T1000 (cell line): Measurements from ENCODE around the gene SSR4.
"Not testable (repeated sequence)": the region's sequence is repeated elsewhere in the genome, so short reads cannot be mapped to it uniquely, and the experiment has no call there.

ENCODE experiments used
- DNase-seq: peaks from one replicate; lab custom pipeline; 2025; ENCODE audit warnings: mixed read lengths; lab: John Stamatoyannopoulos, UW

Gene SSR4

GRCh38 chrX:153794018-153794896 is at the start of gene SSR4, which contains the start of gene IDH3G:
TSS of gene SSR4 (plus strand) at chrX:153794668. CDS start at chrX:153794688, 20 bp downstream.
TSS of gene IDH3G (minus strand) at chrX:153794375. CDS start at chrX:153794326, 49 bp downstream.
- peak; percentile 85 for DNase-seq

GRCh38 chrX:153745067-153745433 is 49.4 kb upstream of the SSR4 start:
- DNase-seq: not testable (repeated sequence)

GRCh38 chrX:153746359-153746758 is 48.1 kb upstream of the SSR4 start:
- no peak for DNase-seq

DNA sequence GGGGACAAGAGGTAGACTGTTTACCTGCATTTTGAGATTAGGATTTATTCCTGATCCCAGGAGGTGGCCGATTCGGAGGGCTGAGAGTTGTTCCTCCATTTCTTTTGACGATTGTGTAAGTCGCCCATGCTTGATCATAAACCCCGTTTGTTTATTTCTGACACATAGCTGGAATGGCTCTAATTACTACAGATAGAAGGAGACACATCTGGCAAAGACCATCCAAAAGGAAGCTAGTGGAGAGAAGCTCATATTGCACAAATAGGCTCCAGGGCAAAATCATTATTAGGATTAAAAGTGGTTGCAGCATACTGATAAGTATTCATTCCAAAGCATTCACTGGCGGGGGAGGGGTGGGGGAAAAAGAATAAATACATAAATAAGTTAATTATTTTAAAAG is 47.5 kb upstream of the SSR4 start:
- DNase-seq: not testable (repeated sequence)

- DNase-seq: not testable (repeated sequence)
These were observed 45.5 kb upstream of the SSR4 start for GRCh38 chrX:153749017-153749416.

GRCh38 chrX:153750127-153750774 is 44.2 kb upstream of the SSR4 start:
- DNase-seq: no peak

GRCh38 chrX:153755136-153755535 is 39.3 kb upstream of the SSR4 start:
- no peak for DNase-seq

- DNase-seq: no peak
These were observed 32.6 kb upstream of the SSR4 start for GRCh38 chrX:153761863-153762262.

DNA sequence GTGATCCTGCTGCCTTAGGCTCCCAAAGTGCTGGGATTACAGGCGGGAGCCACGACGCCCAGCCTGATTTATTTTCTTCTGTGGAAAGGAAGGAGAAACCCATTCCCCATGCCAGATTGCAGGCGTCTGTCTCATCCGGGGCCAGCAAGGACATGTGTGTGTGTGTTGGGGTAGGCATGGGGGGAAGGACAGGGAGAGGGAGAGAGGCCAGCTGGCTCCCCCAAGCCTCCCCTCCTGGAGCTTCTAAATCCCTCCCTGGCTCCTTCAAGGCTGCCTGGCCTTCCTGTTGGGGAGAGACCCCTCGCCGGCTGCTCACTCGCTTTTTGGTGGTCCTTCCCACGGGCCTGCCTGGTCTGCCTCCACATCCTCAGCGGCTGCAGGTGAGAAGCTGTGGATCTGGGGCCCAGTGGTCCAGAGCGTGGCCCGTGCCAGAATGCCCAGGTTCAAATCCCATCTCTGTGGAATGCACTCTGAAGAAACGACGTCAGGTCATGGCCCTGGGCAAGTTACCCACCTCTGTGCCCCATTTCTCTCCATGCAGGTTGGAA is 31.8 kb upstream of the SSR4 start:
- no peak for DNase-seq

DNA sequence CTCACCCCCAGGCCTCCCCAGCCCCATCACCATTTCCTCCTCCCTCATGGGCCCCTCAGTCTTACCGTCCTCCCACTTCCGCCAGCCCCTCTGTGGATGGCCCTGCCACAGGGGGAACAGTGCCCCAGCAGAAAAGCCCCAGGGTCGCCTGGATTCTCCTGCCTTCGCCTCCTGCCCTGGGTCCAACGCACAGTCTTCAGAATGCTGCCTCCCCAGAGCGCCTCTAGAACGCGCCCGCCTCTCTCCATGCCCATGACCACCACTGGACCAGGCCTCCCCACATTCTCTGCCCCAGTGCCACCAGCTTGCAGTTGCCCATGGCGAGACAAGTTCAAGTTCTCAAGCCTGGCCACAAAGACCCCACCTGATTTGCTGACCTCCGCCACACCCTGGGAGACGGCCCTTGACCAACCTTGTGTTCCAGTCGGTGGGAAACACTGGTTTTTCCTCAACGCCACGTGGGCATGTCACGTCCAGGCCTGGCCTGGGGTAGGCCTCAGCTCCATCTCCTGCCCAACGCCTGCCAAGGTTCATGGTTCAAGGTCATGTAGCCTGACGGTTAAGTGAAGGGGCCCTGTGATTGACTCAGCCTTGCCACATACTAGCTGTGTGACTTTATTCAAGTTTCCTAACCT is 31.1 kb upstream of the SSR4 start:
- no peak for DNase-seq

DNA sequence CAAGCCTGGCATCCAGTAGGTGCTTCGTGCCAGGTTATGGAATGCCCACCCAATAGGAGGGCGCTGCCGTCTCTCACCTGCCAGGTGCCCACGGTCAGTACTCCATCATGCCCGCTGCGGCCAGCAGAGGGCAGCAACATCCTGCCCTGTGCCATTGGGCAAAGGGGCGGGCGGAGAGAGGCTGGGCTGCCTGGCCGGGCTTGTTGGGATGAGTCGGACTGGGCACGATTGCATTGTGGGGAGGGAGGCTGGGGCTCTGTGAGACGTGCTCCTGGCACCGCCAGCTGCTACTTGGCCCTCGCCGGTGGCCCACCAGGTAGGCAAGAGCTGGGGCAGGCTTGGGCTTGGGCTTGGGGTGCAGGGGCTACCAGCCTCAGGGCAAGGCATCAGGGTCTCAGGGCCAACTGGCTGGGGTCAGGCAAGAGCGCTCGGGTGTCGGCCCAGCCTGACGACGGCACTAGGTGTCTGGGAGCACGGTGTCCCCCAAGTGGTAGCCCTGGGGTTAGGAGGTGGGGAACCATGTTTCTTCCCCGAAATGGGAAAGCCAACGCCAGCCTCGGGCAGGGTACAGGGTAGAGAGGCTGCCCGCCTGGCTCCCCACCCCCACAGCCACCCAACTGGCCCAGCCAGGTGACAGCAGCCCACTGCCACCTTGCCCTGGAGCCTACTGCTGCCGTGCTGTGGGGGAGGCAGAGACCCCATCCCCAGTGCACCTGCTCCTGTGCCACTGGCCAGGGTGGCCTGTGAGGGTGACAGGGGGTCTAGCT is 30.3 kb upstream of the SSR4 start, which contains the start of gene PLXNB3:
PLXNB3 (plus strand) TSS at position 261 of the 767 bp plus-strand sequence. CDS start 1,287 bp downstream, outside the sequence.
- peak; percentile 26 for DNase-seq

DNA sequence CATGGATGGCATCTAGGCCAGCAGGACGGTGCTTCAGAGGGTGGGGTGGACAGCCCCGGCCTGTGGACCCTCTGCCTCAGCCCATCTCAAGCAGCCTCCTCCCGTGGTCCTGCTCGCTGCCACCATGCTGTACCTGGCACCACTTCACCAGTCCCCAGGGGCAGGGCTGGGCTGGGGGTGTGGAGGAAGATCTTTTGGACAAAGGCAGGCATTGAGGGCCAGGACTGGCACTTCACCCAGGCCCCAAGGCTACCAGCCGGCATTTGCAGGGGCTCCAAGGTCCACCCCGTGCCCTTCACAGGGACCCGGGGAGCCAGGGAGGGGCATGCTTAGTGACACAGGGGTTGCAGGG is 29.7 kb upstream of the SSR4 start:
- DNase-seq: no peak

DNA sequence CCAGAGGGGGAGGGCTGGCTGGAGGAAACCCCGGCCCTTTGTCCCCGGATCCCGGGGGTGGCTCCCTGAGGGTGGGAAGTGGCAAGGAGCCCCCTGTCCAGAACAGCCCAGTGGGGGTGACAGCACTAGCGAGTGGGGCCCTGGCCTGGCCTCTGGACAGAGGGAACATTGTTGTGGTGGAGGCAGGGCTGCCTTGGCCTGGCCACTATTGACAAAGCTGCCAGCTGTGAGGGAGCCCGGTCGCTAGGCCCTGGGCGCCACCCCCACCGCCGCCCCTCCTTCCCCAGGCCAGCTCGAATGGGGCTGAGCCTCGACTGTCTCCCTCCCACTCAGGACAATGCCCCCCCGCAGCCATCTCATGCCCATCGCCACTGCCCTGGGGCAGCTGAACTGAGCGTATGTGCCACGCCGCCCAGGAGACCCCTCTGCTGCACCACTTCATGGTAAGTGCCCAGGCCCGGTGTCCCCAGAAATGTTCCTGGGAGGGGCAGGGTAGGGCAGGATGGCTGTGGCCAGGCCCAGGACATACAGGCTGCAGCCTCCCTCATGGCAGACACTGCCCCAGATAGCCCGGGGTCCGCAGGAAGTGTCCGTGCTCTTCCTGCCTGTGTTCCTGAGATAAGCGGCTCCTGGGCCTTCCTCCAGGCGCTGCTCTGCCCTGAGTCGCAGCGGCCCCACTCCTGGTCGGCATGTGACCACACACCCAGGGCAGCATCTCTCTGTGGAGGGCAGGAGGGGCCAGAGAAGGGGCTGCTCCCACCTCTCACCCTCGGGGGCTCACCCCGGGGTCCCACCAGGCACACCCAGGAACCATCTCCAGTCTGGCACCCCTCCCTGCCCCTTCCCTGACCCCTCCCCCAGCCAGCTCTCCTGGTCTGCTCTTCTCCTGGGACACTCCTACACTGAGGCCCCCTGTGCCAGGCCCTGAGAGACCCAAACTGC is 29.1 kb upstream of the SSR4 start:
- no peak for DNase-seq

DNA sequence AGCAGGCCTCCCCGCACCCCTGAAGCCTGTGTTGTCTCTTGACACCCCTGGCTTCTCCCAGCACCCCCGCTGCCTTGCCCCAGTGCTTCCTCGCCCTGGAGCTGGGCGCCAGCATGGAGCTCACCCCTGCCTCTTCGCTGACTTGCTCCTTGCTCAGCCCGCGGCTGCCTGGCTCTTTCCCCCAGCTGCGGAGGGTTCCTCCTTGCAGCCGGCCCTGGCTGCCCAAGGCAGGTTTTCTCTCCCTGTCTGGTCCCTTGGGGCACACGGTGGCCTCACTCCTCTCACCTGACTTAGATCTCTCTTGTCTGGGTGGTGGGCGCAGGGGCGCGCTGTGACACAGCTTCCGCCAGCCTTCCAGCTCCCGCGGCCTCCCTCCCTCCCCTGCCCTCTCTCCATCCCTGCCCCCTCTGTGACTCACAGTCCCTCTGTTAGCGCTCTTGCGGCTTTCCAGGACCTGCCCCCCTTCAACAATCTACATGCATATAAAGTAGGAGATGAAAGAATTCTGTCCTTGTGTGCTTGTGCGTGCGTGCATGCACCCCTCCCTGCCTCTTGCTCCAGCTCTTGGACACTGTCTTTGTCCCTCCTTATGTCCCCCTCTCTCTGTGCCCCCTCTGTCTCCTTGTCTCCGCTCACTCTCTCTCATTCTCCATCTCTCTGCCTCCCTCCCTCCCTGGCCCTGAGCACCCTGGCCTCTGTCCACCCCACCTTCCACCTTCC is 28.2 kb upstream of the SSR4 start:
- DNase-seq: no peak

DNA sequence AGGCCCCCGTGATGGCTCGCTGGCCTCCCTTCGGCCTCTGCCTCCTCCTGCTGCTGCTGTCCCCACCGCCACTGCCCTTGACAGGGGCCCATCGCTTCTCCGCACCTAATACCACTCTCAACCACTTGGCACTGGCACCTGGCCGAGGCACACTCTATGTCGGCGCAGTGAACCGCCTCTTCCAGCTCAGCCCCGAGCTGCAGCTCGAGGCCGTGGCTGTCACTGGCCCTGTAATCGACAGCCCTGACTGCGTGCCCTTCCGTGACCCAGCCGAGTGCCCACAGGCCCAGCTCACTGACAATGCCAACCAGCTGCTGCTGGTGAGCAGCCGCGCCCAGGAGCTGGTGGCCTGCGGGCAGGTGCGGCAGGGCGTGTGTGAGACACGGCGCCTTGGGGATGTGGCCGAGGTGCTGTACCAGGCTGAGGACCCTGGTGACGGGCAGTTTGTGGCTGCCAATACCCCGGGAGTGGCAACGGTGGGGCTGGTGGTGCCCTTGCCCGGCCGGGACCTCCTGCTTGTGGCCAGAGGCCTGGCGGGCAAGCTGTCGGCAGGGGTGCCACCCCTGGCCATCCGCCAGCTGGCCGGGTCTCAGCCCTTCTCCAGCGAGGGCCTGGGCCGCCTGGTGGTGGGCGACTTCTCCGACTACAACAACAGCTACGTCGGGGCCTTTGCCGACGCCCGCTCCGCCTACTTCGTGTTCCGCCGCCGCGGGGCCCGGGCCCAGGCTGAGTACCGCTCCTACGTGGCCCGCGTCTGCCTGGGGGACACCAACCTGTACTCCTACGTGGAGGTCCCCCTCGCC is 27.4 kb upstream of the SSR4 start:
- no peak for DNase-seq

DNA sequence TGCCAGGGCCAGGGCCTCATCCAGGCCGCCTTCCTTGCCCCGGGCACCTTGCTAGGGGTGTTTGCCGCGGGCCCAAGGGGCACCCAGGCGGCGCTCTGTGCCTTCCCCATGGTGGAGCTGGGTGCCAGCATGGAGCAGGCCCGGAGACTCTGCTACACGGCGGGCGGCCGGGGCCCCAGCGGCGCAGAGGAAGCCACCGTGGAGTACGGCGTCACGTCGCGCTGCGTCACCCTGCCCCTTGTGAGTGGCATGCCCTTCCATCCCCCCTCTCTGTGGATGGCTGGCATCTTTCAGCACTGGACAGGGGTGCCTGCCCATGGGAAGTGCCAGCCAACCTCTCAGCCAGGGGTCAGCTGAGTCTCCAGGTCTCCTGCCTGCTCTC is 26.8 kb upstream of the SSR4 start:
- DNase-seq: no peak

GRCh38 chrX:153768311-153769157 is 25.9 kb upstream of the SSR4 start:
- no peak for DNase-seq
